B cell (primary cell): ENCODE measurements around the gene OR10AD1.

Experiments used
- EZH2 ChIP-seq: IDR thresholded peaks from 2 replicates; pipeline ENCODE4 v1.6.1; 2012; ENCODE audit warnings: borderline replicate concordance, low read depth, mild to moderate bottlenecking, moderate library complexity, low read length; ENCODE audit not compliant: insufficient read depth, poor library complexity, severe bottlenecking
- TF ChIP-seq, protein P1 (sequence below): fragments of 200-600 bp; IDR thresholded peaks from one replicate; pipeline ENCODE4 v1.8.0; 2022; ENCODE audit warnings: antibody characterized with exemption, mild to moderate bottlenecking

DNA sequence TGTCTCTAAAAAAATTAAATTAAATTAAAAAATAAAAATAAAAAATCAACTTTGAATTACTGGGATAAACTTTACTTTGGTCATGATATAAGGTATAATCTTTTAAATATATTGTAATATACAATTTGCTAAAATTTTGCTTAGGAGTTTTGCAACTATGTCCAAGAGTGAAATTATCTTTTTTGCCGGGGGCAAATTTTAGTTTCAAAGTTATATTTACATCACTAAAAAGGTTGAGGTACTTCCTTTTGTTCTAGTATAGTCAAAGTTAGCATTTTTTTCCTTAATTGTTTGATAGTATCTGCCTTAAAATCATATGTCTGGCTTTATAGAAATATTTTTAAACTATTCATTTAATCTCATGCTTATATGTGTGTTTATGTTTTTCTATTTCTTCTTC lies 17.6 kb upstream of the OR10AD1 start:
- TF ChIP-seq, protein P1, sequence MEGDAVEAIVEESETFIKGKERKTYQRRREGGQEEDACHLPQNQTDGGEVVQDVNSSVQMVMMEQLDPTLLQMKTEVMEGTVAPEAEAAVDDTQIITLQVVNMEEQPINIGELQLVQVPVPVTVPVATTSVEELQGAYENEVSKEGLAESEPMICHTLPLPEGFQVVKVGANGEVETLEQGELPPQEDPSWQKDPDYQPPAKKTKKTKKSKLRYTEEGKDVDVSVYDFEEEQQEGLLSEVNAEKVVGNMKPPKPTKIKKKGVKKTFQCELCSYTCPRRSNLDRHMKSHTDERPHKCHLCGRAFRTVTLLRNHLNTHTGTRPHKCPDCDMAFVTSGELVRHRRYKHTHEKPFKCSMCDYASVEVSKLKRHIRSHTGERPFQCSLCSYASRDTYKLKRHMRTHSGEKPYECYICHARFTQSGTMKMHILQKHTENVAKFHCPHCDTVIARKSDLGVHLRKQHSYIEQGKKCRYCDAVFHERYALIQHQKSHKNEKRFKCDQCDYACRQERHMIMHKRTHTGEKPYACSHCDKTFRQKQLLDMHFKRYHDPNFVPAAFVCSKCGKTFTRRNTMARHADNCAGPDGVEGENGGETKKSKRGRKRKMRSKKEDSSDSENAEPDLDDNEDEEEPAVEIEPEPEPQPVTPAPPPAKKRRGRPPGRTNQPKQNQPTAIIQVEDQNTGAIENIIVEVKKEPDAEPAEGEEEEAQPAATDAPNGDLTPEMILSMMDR: no peak
- TF ChIP-seq EZH2: no peak
